Measurements from ENCODE around the gene HECTD4. TPM values are rescaled to one million over a fixed set of nuclear protein-coding genes. Genes with fewer than 3 reads are reported as not detected.
A peak's percentile ranks its signal among the peaks of the same experiment; 100 is the strongest.

Gene HECTD4
- total and polyA plus RNA-seq, 2 of the 4 experiments (the other 2 are of a cell fraction), result 12.9 to 13.0 TPM

DNA sequence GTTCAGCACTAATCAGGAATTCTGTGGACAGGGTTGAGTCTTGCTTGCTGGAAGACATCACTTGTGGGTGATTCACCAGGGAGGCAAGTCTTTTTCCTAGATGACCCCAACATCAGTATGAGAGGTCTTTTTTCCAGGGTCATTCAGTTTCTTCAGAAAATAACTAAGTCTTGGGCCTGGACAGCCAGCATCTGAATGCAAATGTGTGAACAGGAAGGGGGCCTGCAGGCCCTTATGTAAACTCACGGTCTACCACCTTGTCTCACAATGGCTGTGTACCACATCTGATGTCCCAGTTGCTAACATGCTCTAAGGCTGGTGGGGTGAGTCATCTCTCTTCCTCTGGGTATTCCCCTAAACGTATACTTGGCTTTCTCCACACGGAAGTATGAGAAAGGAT is 79.2 kb downstream of the HECTD4 start:
- H3K9me1 ChIP-seq (ENCODE audit: insufficient read depth, low read length), result peaks cover 15% of the 10 kb centered on the region
- no peak overlapping the region for H3K23ac ChIP-seq (ENCODE audit: low read depth, low read length)
- dilution Hi-C loops (cut with HindIII; ENCODE audit: low sequenced_read_pairs, unreplicated experiment), result no loop called here
- no peak overlapping the region for H4K8ac ChIP-seq (ENCODE audit: low read depth in 2 of 2, low read length in 2 of 2)
- H3K27me3 ChIP-seq (ENCODE audit: control insufficient read depth, insufficient read depth, low read length), result no peaks in the 10 kb centered on the region
- no peak overlapping the region for H3K18ac ChIP-seq (ENCODE audit: low read depth, low read length)
- peaks cover 3% of the 10 kb centered on the region; the same call in 1 of the 2 replicates for H4K20me1 ChIP-seq (ENCODE audit: insufficient read depth, low read length)
- ChIA-PET CTCF (no interaction called here), POLR2A (ENCODE audit: unreplicated experiment) (no interaction called here)
- no peaks in the 10 kb centered on the region for H3K9me3 ChIP-seq (ENCODE audit: control insufficient read depth, insufficient read depth, low read length)
- H3K36me3 ChIP-seq (ENCODE audit: control insufficient read depth, insufficient read depth, low read length), result peaks cover 11% of the 10 kb centered on the region; the same call in 1 of the 2 replicates
- H3K79me1 ChIP-seq (ENCODE audit: low read depth in 1 of 2, low read length in 2 of 2), result peaks cover 13 to 27% of the 10 kb centered on the region in 2 experiments; a peak in 3 of 4 replicates
- H3K9ac ChIP-seq (ENCODE audit: low read depth, low read length), result no peak overlapping the region
- DNase-seq (peak; percentile 95), ATAC-seq (ENCODE audit: low read depth) (peak; percentile 90)
- no peak overlapping the region for H3K4ac ChIP-seq (ENCODE audit: low read depth, low read length)
- H4K5ac ChIP-seq (ENCODE audit: low read depth, low read length), result no peak overlapping the region
- H3K27ac ChIP-seq (ENCODE audit: insufficient read depth, low read length), result no peak overlapping the region
- peak overlapping the region; percentile 3 for H2BK5ac ChIP-seq (ENCODE audit: low read depth, low read length, poor library complexity, severe bottlenecking)
- H3K4me3 ChIP-seq (ENCODE audit: insufficient read depth, low read depth, low read length), result no peak overlapping the region
- in situ Hi-C loops (cut with MboI; ENCODE audit: low sequenced_read_pairs), result no loop called here
- WGBS, 2 experiments (ENCODE audit: extremely low coverage in 2 of 2, insufficient read length in 1 of 2), result no CpG with 5 or more reads among the region's 3 CpGs
- peak overlapping the region; percentile 57 for H2AFZ ChIP-seq (replicated peaks; ENCODE audit: low read length, poor library complexity)
- intact Hi-C loops (cut with micrococcal nuclease), result loop anchor here (2.0 kb wide), 1 partner anchor 44 kb away; no protein-coding TSS in a partner anchor
- H2BK15ac ChIP-seq (ENCODE audit: low read depth, low read length), result no peak overlapping the region
- H3K56ac ChIP-seq (ENCODE audit: extremely low read depth, insufficient read depth, low read length), result no peak overlapping the region
- H3K14ac ChIP-seq (replicated peaks; ENCODE audit: low read depth, low read length), result no peak overlapping the region
- H3K4me1 ChIP-seq (ENCODE audit: control insufficient read depth, insufficient read depth, low read length), result peaks cover 7% of the 10 kb centered on the region
- peak overlapping the region; percentile 2; the same call in 1 of the 2 replicates for H3K4me2 ChIP-seq (ENCODE audit: low read depth, low read length)
- no peak overlapping the region for H2AK5ac ChIP-seq (ENCODE audit: low read depth, low read length)
- H2AK9ac ChIP-seq (replicated peaks; ENCODE audit: low read depth, low read length, poor library complexity), result no peak overlapping the region
- no TSS peak for BruUV-seq (replicated peaks)
- H4K91ac ChIP-seq (ENCODE audit: insufficient read depth, low read depth, low read length), result no peak overlapping the region
- TF ChIP-seq MAZ (IDR thresholded peaks at IDR 0.05; ENCODE audit: borderline replicate concordance, low read depth, low read length) (peak; percentile 26; the same call in 1 of the 2 replicates), FOS (IDR thresholded peaks at IDR 0.05; ENCODE audit: low read depth, low read length) (peak; percentile 84), BHLHE40 (IDR thresholded peaks at IDR 0.05; ENCODE audit: low read depth, low read length) (peak; percentile 34; the same call in 1 of the 2 replicates), MAFK (IDR thresholded peaks at IDR 0.05; ENCODE audit: low read depth, low read length) (0 out of 2 replicates have a peak, but pooled peaks have one; percentile 3), RAD21 (IDR thresholded peaks at IDR 0.05; ENCODE audit: low read length) (no peak)
- TF ChIP-seq, protein P1, sequence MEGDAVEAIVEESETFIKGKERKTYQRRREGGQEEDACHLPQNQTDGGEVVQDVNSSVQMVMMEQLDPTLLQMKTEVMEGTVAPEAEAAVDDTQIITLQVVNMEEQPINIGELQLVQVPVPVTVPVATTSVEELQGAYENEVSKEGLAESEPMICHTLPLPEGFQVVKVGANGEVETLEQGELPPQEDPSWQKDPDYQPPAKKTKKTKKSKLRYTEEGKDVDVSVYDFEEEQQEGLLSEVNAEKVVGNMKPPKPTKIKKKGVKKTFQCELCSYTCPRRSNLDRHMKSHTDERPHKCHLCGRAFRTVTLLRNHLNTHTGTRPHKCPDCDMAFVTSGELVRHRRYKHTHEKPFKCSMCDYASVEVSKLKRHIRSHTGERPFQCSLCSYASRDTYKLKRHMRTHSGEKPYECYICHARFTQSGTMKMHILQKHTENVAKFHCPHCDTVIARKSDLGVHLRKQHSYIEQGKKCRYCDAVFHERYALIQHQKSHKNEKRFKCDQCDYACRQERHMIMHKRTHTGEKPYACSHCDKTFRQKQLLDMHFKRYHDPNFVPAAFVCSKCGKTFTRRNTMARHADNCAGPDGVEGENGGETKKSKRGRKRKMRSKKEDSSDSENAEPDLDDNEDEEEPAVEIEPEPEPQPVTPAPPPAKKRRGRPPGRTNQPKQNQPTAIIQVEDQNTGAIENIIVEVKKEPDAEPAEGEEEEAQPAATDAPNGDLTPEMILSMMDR (conservative IDR thresholded peaks at IDR 0.05; ENCODE audit: low read depth, low read length), result no peak
- H2BK120ac ChIP-seq (ENCODE audit: low read depth, low read length), result no peak overlapping the region
- H2BK20ac ChIP-seq (ENCODE audit: low read depth, low read length), result no peak overlapping the region

Measured in IMR-90 (cell line).